Activated T-cell treated with anti-CD3 and anti-CD28 coated beads for 4 hours (primary cell): ENCODE data around the gene ERLEC1.
"Not testable (repeated sequence)": the region's sequence is repeated elsewhere in the genome, so short reads cannot be mapped to it uniquely, and the experiment has no call there.

Experiments used
- DNase-seq: peaks from one replicate; pipeline ENCODE4 v3.0.0-alpha.2; 2020

ERLEC1 gene

GRCh38 chr2:53786705-53787613, at the start of gene ERLEC1, which contains the start of gene ASB3:
ERLEC1 (plus strand) TSS chr2:53787044; CDS start chr2:53787211, 167 bp downstream.
ASB3 (minus strand) TSS chr2:53786953; CDS start chr2:53765572, 21,381 bp downstream.
- DNase-seq: peak; percentile 79

DNA sequence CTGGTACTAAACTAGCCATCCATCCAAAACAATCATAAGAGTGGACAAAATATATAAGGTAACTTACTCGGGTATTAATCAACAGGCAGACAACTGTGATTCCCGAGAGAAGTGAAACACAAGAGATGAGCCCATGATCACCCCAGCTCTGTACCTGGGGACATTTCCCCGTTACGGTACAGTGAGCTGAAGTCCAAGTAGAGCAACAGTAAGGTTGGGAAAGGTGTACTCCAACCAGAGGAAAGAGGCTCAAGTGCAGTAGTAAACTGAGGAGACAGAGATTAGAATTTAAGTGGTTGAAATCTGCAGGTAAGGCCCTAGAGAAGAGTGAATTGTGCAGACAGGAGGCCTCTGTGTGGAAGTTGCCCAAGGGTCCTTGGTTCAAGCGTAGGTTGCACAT, 49.8 kb upstream of the ERLEC1 start:
- DNase-seq: no peak

DNA sequence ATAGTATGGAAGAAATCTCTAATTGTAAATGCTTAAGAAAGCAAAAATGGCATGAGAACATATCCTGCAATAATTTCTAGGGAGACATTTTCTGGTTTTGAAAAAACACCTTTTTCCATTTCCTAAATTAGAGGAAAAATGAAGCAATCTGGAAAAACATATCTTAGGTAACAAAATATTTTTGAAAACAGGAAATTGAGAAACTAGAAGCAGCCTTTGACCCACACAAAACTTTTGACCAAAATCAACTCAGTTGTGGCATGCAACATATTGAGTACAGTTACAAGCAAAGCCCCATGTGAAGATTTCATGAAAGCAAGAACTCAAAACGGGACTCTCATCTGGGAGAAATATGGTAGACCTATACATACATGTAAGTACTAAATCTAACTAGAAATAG, 47.8 kb upstream of the ERLEC1 start:
- no peak for DNase-seq

DNA sequence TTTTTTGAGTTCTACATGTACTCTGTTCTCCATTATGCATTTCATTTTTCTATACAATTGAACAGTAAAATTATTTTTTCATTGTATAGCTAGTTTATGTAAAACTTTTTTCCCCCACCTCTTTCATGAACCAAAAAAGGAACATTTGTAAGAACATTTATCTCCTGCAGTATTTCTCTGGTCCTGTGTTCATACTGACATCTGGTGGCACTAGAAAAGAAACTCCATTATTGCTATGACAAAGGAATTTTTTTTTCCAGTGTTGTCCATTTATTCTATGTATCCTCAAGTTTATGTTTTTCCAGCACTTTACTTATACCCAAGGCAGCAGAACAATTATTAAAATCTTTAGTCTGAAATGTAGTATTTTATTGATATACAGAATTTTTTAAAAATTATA, 46.7 kb upstream of the ERLEC1 start:
- no peak for DNase-seq

DNA sequence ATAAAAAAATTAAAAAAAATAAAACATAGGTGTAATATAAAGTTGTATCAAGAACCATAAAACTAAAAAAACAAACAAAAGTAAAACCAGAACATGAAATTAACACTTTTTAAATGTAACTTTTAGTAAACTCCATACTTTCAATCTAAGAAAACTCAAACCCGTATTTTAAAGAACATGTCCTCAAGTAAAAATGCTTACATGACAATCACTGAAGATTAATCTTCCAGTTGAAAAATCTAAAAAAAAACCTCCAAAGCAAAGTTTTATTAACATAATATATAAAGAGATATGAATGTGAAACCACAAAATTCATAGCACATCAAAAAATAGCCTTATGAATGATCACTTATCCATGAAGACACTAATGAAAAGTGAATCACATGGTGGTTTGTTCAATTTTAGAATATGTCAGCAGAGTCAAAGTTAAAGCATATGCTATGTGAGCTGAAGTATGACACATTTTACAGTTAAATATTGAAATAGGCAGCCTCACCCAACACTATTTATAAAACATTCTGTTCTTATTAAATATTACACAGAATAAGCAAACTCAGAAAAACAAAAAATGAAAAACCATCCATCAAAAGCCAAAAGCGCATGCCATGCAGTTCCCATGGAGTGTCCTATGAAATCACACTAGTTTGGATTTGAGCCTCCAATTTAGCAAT, 42.3 kb upstream of the ERLEC1 start:
- DNase-seq: no peak

GRCh38 chr2:53750041-53750768, 36.6 kb upstream of the ERLEC1 start:
- DNase-seq: no peak

GRCh38 chr2:53751728-53752127, 35.1 kb upstream of the ERLEC1 start:
- DNase-seq: no peak

DNA sequence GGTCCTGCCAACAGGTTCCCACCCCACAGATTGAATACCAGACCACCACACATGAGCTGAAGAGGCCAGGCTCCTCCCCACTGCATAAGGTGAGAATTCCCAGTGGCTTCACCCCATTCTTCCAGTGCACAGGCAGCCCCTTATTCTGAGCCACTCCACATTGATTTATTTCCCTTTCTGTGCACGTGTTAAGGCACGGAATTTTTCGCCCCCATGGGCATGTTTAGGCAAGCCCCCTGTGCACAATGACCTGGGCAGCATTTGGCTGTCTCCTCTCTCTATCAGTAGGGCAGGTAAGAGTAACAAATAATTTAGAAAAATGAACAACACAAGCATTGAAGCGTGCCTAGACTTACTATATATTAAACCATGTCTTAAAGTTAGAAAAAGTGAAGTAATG, 34.5 kb upstream of the ERLEC1 start:
- DNase-seq: no peak

DNA sequence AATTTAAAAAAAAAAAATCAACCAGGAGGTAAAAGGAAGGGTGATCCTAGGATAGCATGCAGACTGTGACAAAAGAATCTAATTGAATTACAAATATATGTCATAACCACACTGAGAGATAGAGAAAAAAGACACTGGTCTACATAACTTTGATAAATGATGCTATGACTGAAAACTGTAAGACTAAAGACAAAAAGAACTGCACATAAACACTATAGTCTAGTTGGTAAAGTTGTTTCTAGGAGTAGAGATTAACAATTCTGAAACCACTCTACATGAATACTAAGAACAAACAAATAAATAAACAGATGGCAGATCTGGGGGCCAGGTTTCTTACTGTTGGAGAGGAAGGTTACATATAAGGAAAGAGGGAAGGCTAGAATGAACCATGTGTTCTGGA, 33.8 kb upstream of the ERLEC1 start:
- DNase-seq: no peak

GRCh38 chr2:53755121-53755520, 31.7 kb upstream of the ERLEC1 start:
- DNase-seq: no peak

DNA sequence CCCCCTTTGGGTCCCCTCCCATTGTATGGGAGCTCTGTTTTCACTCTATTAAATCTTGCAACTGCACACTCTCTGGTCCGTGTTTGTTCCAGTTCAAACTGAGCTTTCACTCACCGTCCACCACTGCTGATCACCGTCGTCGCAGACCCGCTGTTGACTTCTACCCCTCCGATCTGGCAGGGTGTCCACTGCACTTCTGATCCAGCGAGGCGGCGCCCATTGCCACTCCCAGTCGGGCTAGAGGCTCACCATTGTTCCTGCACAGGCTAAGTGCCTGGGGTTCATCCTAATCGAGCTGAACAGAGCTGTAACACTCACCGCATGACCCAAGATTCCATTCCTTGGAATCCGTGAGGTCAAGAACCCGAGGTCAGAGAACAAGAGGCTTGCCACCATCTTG, 30.2 kb upstream of the ERLEC1 start:
- no peak for DNase-seq

DNA sequence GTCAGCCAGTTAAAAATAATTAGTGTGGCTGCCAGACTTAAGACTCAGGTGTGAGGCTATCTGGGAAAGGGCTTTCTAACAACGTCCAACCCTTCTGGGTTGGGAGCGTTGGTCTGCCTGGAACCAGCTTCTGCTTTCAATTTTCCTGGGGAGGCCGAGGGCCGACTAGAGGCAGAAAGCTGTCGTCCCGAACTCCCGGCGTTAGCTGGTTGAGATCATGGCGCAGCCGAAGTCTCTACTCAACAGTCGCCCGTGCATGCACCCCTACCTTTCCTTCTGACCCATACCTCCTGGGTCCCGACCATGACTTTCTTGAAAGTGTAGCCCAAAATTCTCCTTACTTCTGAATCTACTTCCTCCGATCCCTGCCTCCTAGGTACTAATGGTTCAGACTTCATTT, 29.6 kb upstream of the ERLEC1 start:
- not testable (repeated sequence) for DNase-seq

GRCh38 chr2:53765767-53766166, 21.1 kb upstream of the ERLEC1 start:
- DNase-seq: no peak

- DNase-seq: peak; percentile 75
Observed at GRCh38 chr2:53767405-53768241, 19.2 kb upstream of the ERLEC1 start, which contains the start of gene CHAC2. CHAC2 (plus strand) TSS chr2:53767804; CDS start chr2:53767887, 83 bp downstream.

- no peak for DNase-seq
Observed at GRCh38 chr2:53768242-53768542, 18.7 kb upstream of the ERLEC1 start.

- DNase-seq: no peak
Observed at GRCh38 chr2:53769318-53769945, 17.4 kb upstream of the ERLEC1 start.

GRCh38 chr2:53770264-53770663, 16.6 kb upstream of the ERLEC1 start:
- DNase-seq: no peak

GRCh38 chr2:53777134-53777533, 9.7 kb upstream of the ERLEC1 start:
- no peak for DNase-seq

GRCh38 chr2:53778536-53779162, 8.2 kb upstream of the ERLEC1 start:
- DNase-seq: no peak

DNA sequence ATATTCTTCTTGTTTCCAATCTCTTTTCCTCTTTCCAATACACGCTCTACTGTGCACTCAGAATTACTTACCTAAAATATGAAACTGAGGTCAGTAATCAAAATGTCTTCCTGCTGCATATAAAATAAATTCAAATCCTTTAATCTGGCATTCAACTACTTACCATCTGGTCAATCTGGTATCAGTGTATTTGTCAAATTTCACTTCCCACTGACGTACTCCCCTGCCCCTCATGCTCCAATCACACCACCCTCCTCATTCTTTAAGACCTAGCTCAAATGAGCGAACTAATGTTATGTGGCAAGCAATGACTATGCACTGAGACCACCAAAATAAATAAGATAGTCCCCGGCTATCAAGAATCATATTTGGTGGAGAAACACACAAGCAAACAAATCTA, 6.8 kb upstream of the ERLEC1 start:
- no peak for DNase-seq

GRCh38 chr2:53782676-53783075, 4.2 kb upstream of the ERLEC1 start:
- no peak for DNase-seq

GRCh38 chr2:53784436-53784835, 2.4 kb upstream of the ERLEC1 start:
- no peak for DNase-seq
